Fibroblast of lung (primary cell): ENCODE measurements around the gene SLC4A1. TPM values are rescaled to one million over a fixed set of nuclear protein-coding genes. Genes with fewer than 3 reads are reported as not detected.

ENCODE experiments used
- DNase-seq, 2 donors: peaks; one replicate each; pipeline versions ENCODE4 v3.0.0 to v3.0.0-alpha.2; 2010; ENCODE audit warnings: low read depth in 2 of 2
- H2AFZ ChIP-seq: 2 replicates; pipeline ENCODE4 v1.5.1; 2012; ENCODE audit warnings: low read length, control low read depth, inconsistent platforms
- H3K27ac ChIP-seq: 2 replicates; pipeline ENCODE4 v1.5.1; 2011; ENCODE audit warnings: low read length, control low read depth; ENCODE audit not compliant: insufficient read depth
- H3K27me3 ChIP-seq: 2 replicates; pipeline ENCODE4 v1.5.1; 2011; ENCODE audit warnings: mild to moderate bottlenecking, low read length; ENCODE audit not compliant: control insufficient read depth, insufficient read depth
- H3K36me3 ChIP-seq: 2 replicates; pipeline ENCODE4 v1.5.1; 2011; ENCODE audit warnings: low read length; ENCODE audit not compliant: control insufficient read depth, insufficient read depth
- H3K4me1 ChIP-seq: 2 replicates; pipeline ENCODE4 v1.5.1; 2011; ENCODE audit warnings: low read length; ENCODE audit not compliant: control insufficient read depth, insufficient read depth; ENCODE audit errors: extremely low read depth
- H3K4me2 ChIP-seq: 2 replicates; pipeline ENCODE4 v1.5.1; 2011; ENCODE audit warnings: low read length, control low read depth; ENCODE audit not compliant: insufficient read depth; ENCODE audit errors: extremely low read depth
- H3K4me3 ChIP-seq, 4 experiments: fragments of 200-600 bp in 1 of 4; sonication (generic) in 1 of 4; replicated peaks in 1 of 4; 2 replicates each; pipeline ENCODE4 v1.5.1; 2011 to 2016; ENCODE audit warnings: low read length in 4 of 4, low read depth in 3 of 4, mild to moderate bottlenecking in 3 of 4, control low read depth in 2 of 4, inconsistent platforms in 1 of 4, mixed read lengths in 1 of 4; ENCODE audit not compliant: insufficient read depth in 1 of 4; ENCODE audit errors: control extremely low read depth in 1 of 4
- H3K79me2 ChIP-seq: 2 replicates; pipeline ENCODE4 v1.5.1; 2012; ENCODE audit warnings: mild to moderate bottlenecking, low read length, inconsistent platforms; ENCODE audit not compliant: control insufficient read depth, insufficient read depth
- H3K9ac ChIP-seq: 2 replicates; pipeline ENCODE4 v1.5.1; 2011; ENCODE audit warnings: mild to moderate bottlenecking, low read length, control low read depth; ENCODE audit not compliant: insufficient read depth
- H3K9me3 ChIP-seq: 2 replicates; pipeline ENCODE4 v1.5.1; 2012; ENCODE audit warnings: low read depth, low read length; ENCODE audit not compliant: control insufficient read depth, insufficient read depth
- H4K20me1 ChIP-seq: 2 replicates; pipeline ENCODE4 v1.5.1; 2011; ENCODE audit warnings: low read length; ENCODE audit not compliant: control insufficient read depth, insufficient read depth; ENCODE audit errors: extremely low read depth
- EZH2 ChIP-seq: IDR thresholded peaks from 2 replicates; pipeline ENCODE4 v1.5.1; 2012; ENCODE audit warnings: low read length, control low read depth, mild to moderate bottlenecking; ENCODE audit errors: missing control alignments
- polyA plus RNA-seq, 2 donors: library from polyadenylated mRNA; depleted of rRNA in 1 of 2; stranded (reverse) in 1 of 2; unstranded in 1 of 2; fragments of >200 nt; gene quantifications; 2 replicates each; pipeline ENCODE4 v1.2.1, GENCODE V29; 2011 to 2012; ENCODE audit warnings: missing spikeins in 1 of 2
- total RNA-seq: library from RNA; depleted of rRNA; stranded (reverse); fragments of >200 nt; gene quantifications from 2 replicates; pipeline ENCODE4 v1.2.1, GENCODE V29; 2014
- TF ChIP-seq, protein P1 (sequence below), 2 donors: IDR thresholded peaks in 1 of 2; conservative IDR thresholded peaks in 1 of 2; 1 replicate in 1 of 2; 2 replicates in 1 of 2; pipeline ENCODE4 v1.5.1; 2011 to 2012; ENCODE audit warnings: low read length in 2 of 2, control low read depth in 1 of 2, inconsistent platforms in 1 of 2, low read depth in 1 of 2, mild to moderate bottlenecking in 1 of 2

Gene SLC4A1
- total and polyA plus RNA-seq, 2 donors (not counting 1 experiment from before 2014, with no cell fraction given): not detected

DNA sequence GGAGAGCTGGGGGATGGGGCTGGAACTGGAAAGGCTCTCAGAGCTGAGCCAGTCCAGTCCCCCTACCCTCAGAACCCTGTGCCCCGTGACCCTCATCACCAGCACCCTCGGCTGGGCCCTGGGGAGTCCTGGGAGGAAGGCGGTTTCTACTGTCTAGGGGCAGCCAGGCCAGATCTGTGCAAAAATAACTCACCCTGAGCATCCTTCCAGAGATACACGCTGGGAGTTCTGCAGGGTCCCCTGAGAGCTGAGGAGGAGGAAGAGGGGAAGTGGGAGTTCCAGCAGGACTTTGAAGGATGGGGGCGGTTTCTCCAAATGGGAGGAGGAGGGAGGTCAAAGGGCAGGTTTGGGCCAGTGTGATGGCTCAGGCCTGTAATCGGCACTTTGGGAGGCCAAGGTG, 5.0 kb upstream of the SLC4A1 start:
- TF ChIP-seq, protein P1, sequence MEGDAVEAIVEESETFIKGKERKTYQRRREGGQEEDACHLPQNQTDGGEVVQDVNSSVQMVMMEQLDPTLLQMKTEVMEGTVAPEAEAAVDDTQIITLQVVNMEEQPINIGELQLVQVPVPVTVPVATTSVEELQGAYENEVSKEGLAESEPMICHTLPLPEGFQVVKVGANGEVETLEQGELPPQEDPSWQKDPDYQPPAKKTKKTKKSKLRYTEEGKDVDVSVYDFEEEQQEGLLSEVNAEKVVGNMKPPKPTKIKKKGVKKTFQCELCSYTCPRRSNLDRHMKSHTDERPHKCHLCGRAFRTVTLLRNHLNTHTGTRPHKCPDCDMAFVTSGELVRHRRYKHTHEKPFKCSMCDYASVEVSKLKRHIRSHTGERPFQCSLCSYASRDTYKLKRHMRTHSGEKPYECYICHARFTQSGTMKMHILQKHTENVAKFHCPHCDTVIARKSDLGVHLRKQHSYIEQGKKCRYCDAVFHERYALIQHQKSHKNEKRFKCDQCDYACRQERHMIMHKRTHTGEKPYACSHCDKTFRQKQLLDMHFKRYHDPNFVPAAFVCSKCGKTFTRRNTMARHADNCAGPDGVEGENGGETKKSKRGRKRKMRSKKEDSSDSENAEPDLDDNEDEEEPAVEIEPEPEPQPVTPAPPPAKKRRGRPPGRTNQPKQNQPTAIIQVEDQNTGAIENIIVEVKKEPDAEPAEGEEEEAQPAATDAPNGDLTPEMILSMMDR (conservative IDR thresholded peaks at IDR 0.05 in 1 of 2, IDR thresholded peaks at IDR 0.05 in 1 of 2; ENCODE audit: low read depth in 1 of 2, low read length in 2 of 2): no peak
- no peak for TF ChIP-seq EZH2
- Histone ChIP-seq H3K4me3 (no peak overlapping the region), H2AFZ (no peak overlapping the region), H3K36me3 (no peaks in the 10 kb centered on the region), H3K79me2 (no peaks in the 10 kb centered on the region), H3K4me2 (no peak overlapping the region), H3K9me3 (no peaks in the 10 kb centered on the region), H3K27ac (no peak overlapping the region), H3K27me3 (peaks cover 4% of the 10 kb centered on the region), H4K20me1 (no peaks in the 10 kb centered on the region), H3K9ac (no peak overlapping the region), H3K4me1 (no peaks in the 10 kb centered on the region)
- DNase-seq: no peak

DNA sequence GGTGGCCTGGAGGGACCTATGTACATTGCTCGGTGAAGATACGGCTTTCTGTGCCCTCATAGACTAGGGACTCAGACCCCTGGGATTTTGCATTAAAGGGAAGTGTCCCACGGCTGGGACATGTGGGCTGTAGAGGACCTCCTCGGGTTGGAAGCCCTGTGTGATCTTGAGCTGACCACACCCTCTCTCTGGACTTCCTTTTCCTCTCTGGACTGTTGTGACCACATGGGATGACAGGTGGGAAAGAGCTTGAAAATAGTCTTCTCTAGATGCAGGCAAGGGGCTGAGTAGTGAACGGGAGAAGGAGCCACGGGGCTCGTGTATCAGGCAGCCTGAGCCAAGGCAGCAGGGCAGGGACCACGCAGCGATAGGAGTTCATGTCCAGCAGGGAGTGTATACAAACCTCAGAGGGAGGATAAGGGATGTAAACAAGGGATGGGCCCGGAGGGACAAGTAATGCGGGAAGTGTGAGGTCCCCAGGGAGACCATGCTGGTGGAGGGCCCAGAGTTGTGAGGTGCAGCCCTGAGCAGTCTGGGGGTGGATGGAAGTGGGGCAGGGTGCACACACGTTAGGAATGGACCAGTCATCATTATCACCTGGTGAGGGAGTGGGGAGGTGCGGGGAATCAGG, 4.5 kb upstream of the SLC4A1 start:
- no peak overlapping the region for H3K4me2 ChIP-seq
- H3K9me3 ChIP-seq: no peaks in the 10 kb centered on the region
- H3K79me2 ChIP-seq: no peaks in the 10 kb centered on the region
- TF ChIP-seq, protein P1 (conservative IDR thresholded peaks at IDR 0.05 in 1 of 2, IDR thresholded peaks at IDR 0.05 in 1 of 2; ENCODE audit: low read depth in 1 of 2, low read length in 2 of 2): no peak
- TF ChIP-seq EZH2: no peak
- H3K9ac ChIP-seq: no peak overlapping the region
- no peak overlapping the region for H3K27ac ChIP-seq
- H3K4me3 ChIP-seq: no peak overlapping the region
- H3K36me3 ChIP-seq: no peaks in the 10 kb centered on the region
- DNase-seq: no peak
- H4K20me1 ChIP-seq: no peaks in the 10 kb centered on the region
- H3K27me3 ChIP-seq: peaks cover 4% of the 10 kb centered on the region
- no peak overlapping the region for H2AFZ ChIP-seq
- no peaks in the 10 kb centered on the region for H3K4me1 ChIP-seq

DNA sequence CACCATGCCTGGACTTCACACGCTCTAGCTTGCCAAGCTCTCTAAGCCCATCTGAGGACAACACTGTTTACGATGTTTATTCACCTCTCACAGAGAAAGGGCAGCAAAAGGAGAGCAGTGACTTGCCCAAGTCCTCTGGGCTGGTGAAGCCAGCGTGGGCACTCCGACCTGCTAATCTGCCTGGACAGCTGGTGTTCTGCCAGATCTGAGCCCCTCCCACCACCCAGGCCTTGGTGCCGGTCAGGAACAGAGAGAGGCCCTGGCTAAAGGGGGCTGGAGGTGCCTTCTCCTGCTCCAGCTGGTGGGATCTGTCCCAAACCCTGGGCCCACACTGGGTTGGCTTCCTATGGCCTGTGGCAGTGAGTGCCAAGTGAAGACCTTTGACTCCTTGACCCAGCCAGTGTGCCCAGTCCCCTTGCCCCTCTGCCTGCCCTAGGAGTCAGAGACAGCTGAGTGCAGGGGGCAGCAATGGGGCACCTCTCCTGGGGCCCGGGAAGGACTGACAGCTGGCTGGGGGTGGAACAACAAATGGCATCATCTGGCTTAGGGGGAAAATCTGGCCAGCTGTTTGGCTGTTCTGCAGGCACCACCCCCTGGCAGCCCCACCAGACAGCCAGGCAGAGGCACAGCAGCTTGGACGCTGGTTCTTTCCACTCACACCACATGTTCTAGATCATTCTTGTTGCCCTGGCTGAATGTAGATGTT, 1.8 kb upstream of the SLC4A1 start:
- no peak overlapping the region for H2AFZ ChIP-seq
- peaks cover 4% of the 10 kb centered on the region for H3K27me3 ChIP-seq
- no peaks in the 10 kb centered on the region for H4K20me1 ChIP-seq
- H3K4me1 ChIP-seq: no peaks in the 10 kb centered on the region
- no peak overlapping the region for H3K9ac ChIP-seq
- H3K9me3 ChIP-seq: no peaks in the 10 kb centered on the region
- no peak overlapping the region for H3K4me2 ChIP-seq
- H3K36me3 ChIP-seq: no peaks in the 10 kb centered on the region
- H3K27ac ChIP-seq: no peak overlapping the region
- no peaks in the 10 kb centered on the region for H3K79me2 ChIP-seq
- TF ChIP-seq, protein P1 (conservative IDR thresholded peaks at IDR 0.05 in 1 of 2, IDR thresholded peaks at IDR 0.05 in 1 of 2; ENCODE audit: low read depth in 1 of 2, low read length in 2 of 2): no peak
- no peak for TF ChIP-seq EZH2
- DNase-seq: no peak
- no peak overlapping the region for H3K4me3 ChIP-seq
